Urothelium cell line (cell line): ENCODE data around the gene PGAM5.

Source experiments
- DNase-seq: peaks from one replicate; pipeline ENCODE4 v3.0.0; 2011; ENCODE audit warnings: low spot score, mixed read lengths
- FAIRE-seq: peaks from 2 replicates; lab custom pipeline; 2011; peaks lifted over from hg19 to GRCh38; lab: Jason Lieb, UNC

PGAM5 gene

GRCh38 chr12:132710405-132711079 is at the start of gene PGAM5:
TSS of gene PGAM5 (plus strand) at chr12:132710842. CDS start at chr12:132710877, 35 bp downstream.
- DNase-seq (peak; percentile 95), FAIRE-seq (peak; percentile 74)

- DNase-seq: no peak
- FAIRE-seq: no peak
Measured at GRCh38 chr12:132660996-132661395, 49.6 kb upstream of the PGAM5 start.

GRCh38 chr12:132661972-132662371 is 48.7 kb upstream of the PGAM5 start:
- FAIRE-seq (no peak), DNase-seq (no peak)

- DNase-seq: no peak
- no peak for FAIRE-seq
Measured at GRCh38 chr12:132662901-132663755, 47.5 kb upstream of the PGAM5 start.

GRCh38 chr12:132664206-132665148 is 46.2 kb upstream of the PGAM5 start:
- FAIRE-seq: no peak
- no peak for DNase-seq

- no peak for DNase-seq
- no peak for FAIRE-seq
Measured at GRCh38 chr12:132665149-132665491, 45.5 kb upstream of the PGAM5 start.

- no peak for FAIRE-seq
- no peak for DNase-seq
Measured at GRCh38 chr12:132665794-132666193, 44.8 kb upstream of the PGAM5 start.

- FAIRE-seq (no peak), DNase-seq (no peak)
Measured at GRCh38 chr12:132668191-132669088, 42.2 kb upstream of the PGAM5 start.

GRCh38 chr12:132669166-132669879 is 41.3 kb upstream of the PGAM5 start:
- FAIRE-seq (no peak), DNase-seq (no peak)

- DNase-seq (no peak), FAIRE-seq (no peak)
Measured at GRCh38 chr12:132672116-132672515, 38.5 kb upstream of the PGAM5 start.

- DNase-seq (no peak), FAIRE-seq (no peak)
Measured at GRCh38 chr12:132672678-132673077, 38.0 kb upstream of the PGAM5 start.

- FAIRE-seq: no peak
- no peak for DNase-seq
Measured at GRCh38 chr12:132673288-132674179, 37.1 kb upstream of the PGAM5 start.

- no peak for DNase-seq
- no peak for FAIRE-seq
Measured at GRCh38 chr12:132674561-132674960, 36.1 kb upstream of the PGAM5 start.

- DNase-seq (no peak), FAIRE-seq (no peak)
Measured at GRCh38 chr12:132675757-132676432, 34.7 kb upstream of the PGAM5 start.

GRCh38 chr12:132677492-132677891 is 33.1 kb upstream of the PGAM5 start:
- no peak for FAIRE-seq

GRCh38 chr12:132685400-132685799 is 25.2 kb upstream of the PGAM5 start:
- no peak for FAIRE-seq
- DNase-seq: no peak

More at GRCh38 chr12:132677492-132677891, 33.1 kb upstream of the PGAM5 start:
- DNase-seq: no peak

GRCh38 chr12:132686825-132687210 is 23.8 kb upstream of the PGAM5 start:
- FAIRE-seq (no peak), DNase-seq (no peak)
